Uterus (tissue), 4 donors: ENCODE measurements around the gene FDCSP. TPM values are rescaled to one million over a fixed set of nuclear protein-coding genes. Genes with fewer than 3 reads are reported as not detected.

Source experiments
- DNase-seq, 2 donors: peaks; one replicate each; pipeline ENCODE4 v3.0.0-alpha.2; 2019 to 2020
- H3K27ac ChIP-seq, 2 donors: fragments of 200-600 bp; sonication (generic); 1 replicate in 1 of 2; 2 replicates in 1 of 2; pipeline ENCODE4 v1.5.1; 2016 to 2018
- H3K27me3 ChIP-seq, 2 donors: fragments of 200-600 bp; sonication (generic); one replicate each; pipeline ENCODE4 v1.5.1; 2018 to 2019; ENCODE audit warnings: control low read depth in 1 of 2
- H3K36me3 ChIP-seq, 2 donors: fragments of 200-600 bp; sonication (generic); one replicate each; pipeline ENCODE4 v1.5.1; 2019; ENCODE audit warnings: control low read depth in 1 of 2
- H3K4me1 ChIP-seq, 2 donors: fragments of 200-600 bp; sonication (generic); one replicate each; pipeline ENCODE4 v1.5.1; 2018 to 2019; ENCODE audit warnings: control low read depth in 1 of 2
- H3K4me3 ChIP-seq, 2 donors: fragments of 200-600 bp; sonication (generic); 1 replicate in 1 of 2; 2 replicates in 1 of 2; pipeline ENCODE4 v1.5.1; 2018 to 2019; ENCODE audit warnings: mild to moderate bottlenecking in 1 of 2
- H3K9me3 ChIP-seq, 2 donors: fragments of 200-600 bp; sonication (generic); one replicate each; pipeline ENCODE4 v1.5.1; 2019; ENCODE audit warnings: control low read depth in 1 of 2
- CTCF ChIP-seq, 4 experiments: fragments of 200-600 bp in 2 of 4; fragments of 450-650 bp in 2 of 4; sonication (generic) in 2 of 4; IDR thresholded peaks; one replicate each; pipeline ENCODE4 v1.5.1; 2016 to 2019; ENCODE audit warnings: antibody characterized with exemption in 4 of 4, mild to moderate bottlenecking in 2 of 4, moderate library complexity in 1 of 4
- POLR2A ChIP-seq, 2 donors: fragments of 450-650 bp; IDR thresholded peaks; one replicate each; pipeline ENCODE4 v1.6.1; 2016; ENCODE audit warnings: antibody characterized with exemption in 2 of 2, mild to moderate bottlenecking in 1 of 2, moderate library complexity in 1 of 2
- intact Hi-C: fragments of 100-400 bp; cut with DNase I; formaldehyde crosslinking; loops from one replicate; pipeline ENCODE4 v1.15.1; 2023; ENCODE audit warnings: low total_unique reads
- total RNA-seq, 4 donors: library from RNA; depleted of rRNA in 3 of 4; stranded (reverse); fragments of >200 nt in 3 of 4; gene quantifications; one replicate each; pipeline versions ENCODE4 v1.1.0 to v1.2.4, GENCODE V29; 2014 to 2023
- donor health status: DM: yes; HTN: yes; CAD: no.

FDCSP gene
- total RNA-seq: not detected

GRCh38 chr4:70225824-70226223 lies at the start of gene FDCSP:
Gene FDCSP (plus strand): TSS chr4:70226124. CDS start chr4:70231195, 5,071 bp downstream.
- DNase-seq: no peak
- no peak within 1 kb of the TSS for H3K4me3 ChIP-seq
- no peaks in the 10 kb centered on the region for H3K36me3 ChIP-seq
- TF ChIP-seq POLR2A (IDR thresholded peaks at IDR 0.05): no peak
- TF ChIP-seq CTCF (IDR thresholded peaks at IDR 0.05): no peak
- H3K9me3 ChIP-seq: no peaks in the 10 kb centered on the region
- no peak within 1 kb of the TSS for H3K27ac ChIP-seq
- H3K27me3 ChIP-seq: no peaks in the 10 kb centered on the region
- intact Hi-C loops: no loop called here
- H3K4me1 ChIP-seq: no peaks in the 10 kb centered on the region

GRCh38 chr4:70177090-70177489 lies 48.8 kb upstream of the FDCSP start:
- Histone ChIP-seq H3K27me3 (no peaks in the 10 kb centered on the region), H3K9me3 (no peaks in the 10 kb centered on the region), H3K36me3 (no peaks in the 10 kb centered on the region), H3K4me1 (no peaks in the 10 kb centered on the region), H3K27ac (no peak overlapping the region), H3K4me3 (no peak overlapping the region)
- DNase-seq: no peak
- intact Hi-C loops: no loop called here
- no peak for TF ChIP-seq CTCF (IDR thresholded peaks at IDR 0.05)
- no peak for TF ChIP-seq POLR2A (IDR thresholded peaks at IDR 0.05)

DNA sequence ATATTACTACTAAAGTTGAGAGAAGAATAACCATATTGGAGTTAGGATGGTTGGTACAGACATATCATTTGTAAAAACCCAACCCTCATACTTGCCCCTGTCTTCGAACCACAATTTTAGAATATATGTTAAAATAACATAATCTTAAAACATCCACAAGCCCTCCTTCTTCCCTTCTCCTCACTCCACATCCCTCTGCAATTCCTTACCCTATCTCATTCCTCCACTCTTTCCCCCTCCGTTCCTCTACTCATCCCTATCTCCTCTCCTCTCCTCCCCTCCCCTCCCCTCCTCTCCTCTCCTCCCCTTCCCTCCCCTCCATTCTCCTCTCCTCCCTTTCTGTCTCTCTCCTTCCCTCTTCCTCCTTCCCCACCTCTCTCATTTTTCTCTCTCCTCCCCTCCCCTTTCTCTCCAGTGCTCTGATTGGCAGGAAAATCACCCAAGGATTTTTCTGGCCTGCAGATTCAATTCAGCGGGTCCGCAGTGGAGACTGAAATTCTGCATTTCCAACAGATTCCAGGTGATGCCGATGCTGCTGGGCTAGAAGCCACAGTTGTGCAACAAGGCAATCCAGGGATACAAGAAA lies 47.8 kb upstream of the FDCSP start:
- Histone ChIP-seq H3K36me3 (no peaks in the 10 kb centered on the region), H3K27ac (no peak overlapping the region), H3K4me1 (no peaks in the 10 kb centered on the region), H3K4me3 (no peak overlapping the region), H3K27me3 (no peaks in the 10 kb centered on the region), H3K9me3 (no peaks in the 10 kb centered on the region)
- intact Hi-C loops: no loop called here
- TF ChIP-seq CTCF (IDR thresholded peaks at IDR 0.05) (no peak), POLR2A (IDR thresholded peaks at IDR 0.05) (no peak)
- no peak for DNase-seq

GRCh38 chr4:70179811-70180210 lies 46.1 kb upstream of the FDCSP start:
- intact Hi-C loops: no loop called here
- Histone ChIP-seq H3K27me3 (no peaks in the 10 kb centered on the region), H3K36me3 (no peaks in the 10 kb centered on the region), H3K4me1 (no peaks in the 10 kb centered on the region), H3K9me3 (no peaks in the 10 kb centered on the region), H3K27ac (no peak overlapping the region), H3K4me3 (no peak overlapping the region)
- no peak for DNase-seq
- no peak for TF ChIP-seq POLR2A (IDR thresholded peaks at IDR 0.05)
- no peak for TF ChIP-seq CTCF (IDR thresholded peaks at IDR 0.05)

GRCh38 chr4:70181864-70182263 lies 44.1 kb upstream of the FDCSP start:
- intact Hi-C loops: no loop called here
- no peaks in the 10 kb centered on the region for H3K9me3 ChIP-seq
- no peak for DNase-seq
- no peaks in the 10 kb centered on the region for H3K4me1 ChIP-seq
- TF ChIP-seq CTCF (IDR thresholded peaks at IDR 0.05) (no peak), POLR2A (IDR thresholded peaks at IDR 0.05) (no peak)
- H3K36me3 ChIP-seq: no peaks in the 10 kb centered on the region
- no peak overlapping the region for H3K27ac ChIP-seq
- no peaks in the 10 kb centered on the region for H3K27me3 ChIP-seq
- no peak overlapping the region for H3K4me3 ChIP-seq
